AG09319 (cell line): ENCODE data around the gene CACNB2.

ENCODE experiments used
- DNase-seq: peaks from one replicate; pipeline ENCODE4 v3.0.0-alpha.2; 2010; ENCODE audit warnings: low read depth; ENCODE audit errors: extremely low read depth
- CTCF ChIP-seq: IDR thresholded peaks from 2 replicates; pipeline ENCODE4 v1.5.1; 2011; ENCODE audit warnings: low read depth, mild to moderate bottlenecking, inconsistent platforms, low read length, moderate library complexity

CACNB2 gene

GRCh38 chr10:18352175-18352574, 212.0 kb downstream of the CACNB2 start:
- DNase-seq = no peak
- TF ChIP-seq CTCF = no peak

DNA sequence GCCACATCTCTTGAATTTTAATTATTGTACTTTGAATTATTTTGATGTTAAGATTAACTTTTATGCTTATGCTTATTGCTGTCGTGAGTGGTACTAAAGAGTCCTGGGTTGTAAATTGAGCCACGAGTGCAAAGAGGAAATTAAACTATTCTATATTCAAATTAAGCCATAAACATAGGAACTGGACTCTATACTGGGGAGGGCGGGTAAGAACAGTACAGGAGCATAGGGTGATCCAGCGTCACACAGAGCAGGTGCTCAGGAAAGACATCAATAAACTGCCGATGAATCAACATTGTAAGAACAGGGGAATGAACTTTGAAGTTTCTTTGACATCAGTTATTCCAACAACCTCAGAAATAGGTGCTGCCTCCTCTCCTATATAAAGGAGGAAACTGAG, 219.6 kb downstream of the CACNB2 start:
- DNase-seq = no peak
- TF ChIP-seq CTCF = no peak

GRCh38 chr10:18362892-18363291, 222.7 kb downstream of the CACNB2 start:
- no peak for TF ChIP-seq CTCF
- no peak for DNase-seq

DNA sequence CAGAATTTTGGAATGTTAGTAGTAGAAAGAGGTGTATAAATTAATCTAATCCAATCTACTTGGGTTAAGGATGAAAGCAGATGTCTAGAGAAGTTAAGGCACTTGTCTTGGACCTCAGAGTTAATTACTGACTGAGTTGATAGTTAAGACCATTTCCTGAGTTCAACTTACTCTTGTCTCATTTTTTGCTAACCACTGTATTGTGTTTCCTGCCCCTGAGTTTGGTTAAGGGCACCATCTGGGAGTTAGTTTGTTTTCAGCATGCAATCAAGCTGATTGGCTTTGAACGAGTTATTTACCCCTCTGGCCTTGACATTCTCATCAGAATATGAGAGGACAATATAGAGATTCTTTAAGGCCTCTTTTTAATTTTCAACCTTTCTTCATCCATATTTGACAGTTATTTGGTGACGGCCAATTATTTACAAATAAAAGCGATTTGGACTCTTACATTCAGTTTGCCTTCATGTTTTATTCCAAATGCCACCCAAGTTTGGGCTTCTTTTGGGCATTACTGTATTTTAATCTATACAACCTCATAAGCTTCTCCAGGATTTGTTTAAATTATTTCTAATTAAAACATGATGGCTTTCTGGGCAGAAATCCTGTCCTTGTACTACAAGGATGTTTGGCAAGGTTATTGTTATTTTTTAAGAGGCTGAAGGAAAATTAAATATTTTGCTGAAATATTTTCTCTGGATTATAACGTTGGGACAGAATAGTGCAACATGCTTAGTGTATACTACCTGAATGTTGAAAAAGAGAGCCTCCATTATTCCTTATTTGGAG, 225.0 kb downstream of the CACNB2 start:
- no peak for TF ChIP-seq CTCF
- peak; percentile 30 for DNase-seq

- no peak for DNase-seq
- TF ChIP-seq CTCF = no peak
Observed at GRCh38 chr10:18367840-18368239, 227.6 kb downstream of the CACNB2 start.

DNA sequence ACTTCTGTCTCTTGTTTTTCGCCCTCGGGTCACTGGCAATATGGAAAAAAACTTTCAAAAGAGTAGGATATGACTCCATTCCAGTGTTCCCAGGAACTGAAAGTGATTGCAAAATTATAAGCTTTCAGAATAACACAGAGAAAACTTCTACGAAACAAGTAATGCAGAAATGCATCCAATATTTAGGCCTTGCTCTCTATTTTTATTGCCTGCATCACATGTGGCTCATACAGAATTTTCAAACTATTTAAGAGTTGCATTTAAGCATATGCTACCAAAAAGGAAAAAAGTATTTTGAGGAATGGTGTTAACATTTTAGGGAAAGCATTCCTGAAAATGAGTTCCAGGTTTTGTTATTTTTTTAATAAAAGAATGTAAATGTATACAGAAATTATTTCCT, 228.0 kb downstream of the CACNB2 start:
- no peak for DNase-seq
- TF ChIP-seq CTCF = no peak

DNA sequence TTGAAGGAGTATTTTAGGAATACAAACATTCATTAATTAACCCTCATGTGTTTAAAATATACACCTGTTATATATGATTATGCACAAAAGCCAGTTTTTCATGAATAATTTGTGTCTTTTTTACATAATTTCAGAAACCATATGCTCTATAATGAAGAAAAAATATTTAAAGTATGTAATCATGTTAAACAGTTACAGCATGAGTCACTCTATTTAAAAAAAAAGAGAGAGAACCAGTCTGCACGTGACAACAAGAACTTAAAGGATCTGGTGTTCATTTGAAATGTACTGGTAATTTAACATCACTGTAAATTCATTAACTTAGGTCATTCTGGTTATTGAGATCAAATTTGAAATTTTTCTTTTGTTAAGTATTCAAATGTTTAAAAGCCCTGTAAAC, 228.5 kb downstream of the CACNB2 start:
- no peak for TF ChIP-seq CTCF
- DNase-seq = no peak
